Stimulated activated naive CD4-positive, alpha-beta T cell (primary cell): ENCODE results near the gene CERCAM.

Experiments
- DNase-seq, 6 experiments: peaks; one replicate each; lab custom pipeline; 2025; lab: John Stamatoyannopoulos, UW

CERCAM gene

GRCh38 chr9:128456613-128457061, 36.0 kb downstream of the CERCAM start:
- DNase-seq, result peak; percentile 48 to 77 (median 60)

GRCh38 chr9:128457207-128457606, 36.5 kb downstream of the CERCAM start:
- no peak for DNase-seq

DNA sequence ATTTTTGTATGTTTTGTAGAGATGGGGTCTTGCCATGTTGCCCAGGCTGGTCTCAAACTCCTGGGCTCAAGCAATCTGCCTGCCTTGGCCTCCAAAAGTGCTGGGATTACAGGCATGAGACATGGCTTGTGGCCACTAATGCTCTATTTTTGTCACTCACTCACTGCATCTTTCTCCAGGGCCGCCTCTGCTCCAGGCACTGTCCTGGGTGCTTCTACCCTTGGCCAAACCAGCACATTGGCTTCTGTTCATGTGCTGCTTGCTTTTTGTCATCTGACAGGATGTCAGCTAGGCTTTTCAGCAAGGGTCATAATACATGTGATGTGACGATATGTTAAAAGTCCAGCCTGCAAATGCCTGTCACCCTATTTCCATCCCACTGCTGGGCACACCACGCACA, 38.4 kb downstream of the CERCAM start:
- DNase-seq, result no peak

- no peak for DNase-seq
Measured at GRCh38 chr9:128469070-128469469, 48.4 kb downstream of the CERCAM start.

- peak in 2 of 6 experiments; percentile 7 to 15 for DNase-seq
Measured at GRCh38 chr9:128470560-128470959, 49.9 kb downstream of the CERCAM start.

DNA sequence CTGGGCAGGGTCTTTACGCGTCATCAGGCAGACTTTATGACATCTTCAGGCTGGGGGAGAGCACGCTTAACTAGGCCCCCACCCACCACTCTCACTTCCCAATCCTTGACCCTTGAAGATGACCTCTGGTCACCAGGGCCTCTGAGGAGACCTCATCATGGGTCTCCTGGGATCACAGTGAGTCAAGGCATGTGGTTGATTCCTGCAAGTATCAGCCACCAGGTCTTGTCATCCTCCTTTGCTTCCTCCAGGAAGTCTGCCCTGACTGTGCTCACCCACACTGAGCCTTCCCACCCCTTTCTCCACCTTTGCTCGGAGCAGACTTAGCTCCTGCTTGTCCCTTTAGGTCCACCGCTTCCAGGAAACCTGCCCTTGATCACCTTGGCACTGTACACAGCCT, 52.4 kb downstream of the CERCAM start:
- no peak for DNase-seq

DNA sequence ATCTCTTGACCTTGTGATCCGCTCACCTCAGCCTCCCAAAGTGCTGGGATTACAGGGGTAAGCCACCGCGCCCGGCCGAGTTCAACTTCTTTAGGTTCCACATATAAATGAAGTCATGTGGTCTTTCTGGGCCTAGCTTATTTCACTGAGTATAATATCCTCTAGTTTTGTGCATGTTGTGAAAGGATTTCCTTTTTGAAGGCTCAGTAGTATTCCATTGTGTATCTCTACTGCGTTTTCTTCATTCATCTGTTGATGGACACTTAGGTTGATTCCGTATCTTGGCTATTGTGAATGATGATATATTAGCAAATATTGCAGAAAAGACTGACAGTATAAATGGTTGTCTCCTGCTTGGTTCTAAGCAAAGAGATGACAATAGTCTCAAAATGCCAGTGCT, 55.2 kb downstream of the CERCAM start:
- no peak for DNase-seq

DNA sequence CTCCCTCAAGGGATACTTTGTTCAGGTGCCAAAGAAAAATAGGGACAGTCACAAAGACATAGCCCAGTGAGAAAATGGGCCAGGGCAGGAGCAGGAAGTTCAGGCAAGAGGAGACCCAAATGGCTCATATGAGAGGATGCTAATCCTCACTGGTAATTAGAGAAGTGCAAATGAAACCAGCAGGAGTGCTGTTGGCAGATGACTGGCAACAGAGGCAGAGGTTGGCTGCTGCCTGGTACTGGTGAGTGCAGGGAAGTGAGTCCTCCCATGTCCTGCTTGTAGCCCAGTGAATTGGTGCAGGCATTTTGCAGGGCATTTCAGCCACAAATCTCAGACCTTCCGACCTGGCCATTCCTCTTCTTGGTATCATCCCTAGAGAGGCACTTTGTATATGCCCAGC, 58.6 kb downstream of the CERCAM start:
- no peak for DNase-seq

DNA sequence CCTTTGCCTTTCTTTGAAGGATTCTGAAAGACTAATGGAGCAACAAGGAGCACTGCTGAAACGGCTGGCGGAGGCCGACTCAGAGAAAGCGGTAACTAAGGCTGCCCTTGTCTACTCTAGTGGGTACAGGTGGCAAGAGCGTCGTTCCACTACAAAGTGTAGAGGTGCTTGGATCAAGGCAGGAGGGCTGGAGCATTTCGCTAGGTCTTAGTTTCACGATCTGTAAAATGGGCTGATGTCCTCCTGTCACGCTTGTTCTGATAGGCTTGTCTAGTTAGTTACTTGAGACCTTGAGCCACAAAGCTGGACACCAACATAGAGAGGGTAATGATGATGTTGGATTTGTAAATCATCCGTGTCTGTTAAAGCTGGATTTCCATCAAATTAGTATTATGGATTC, 60.9 kb downstream of the CERCAM start:
- DNase-seq, result no peak

GRCh38 chr9:128482186-128482585, 61.5 kb downstream of the CERCAM start:
- DNase-seq, result no peak

- DNase-seq, result no peak
Measured at GRCh38 chr9:128484686-128485413, 64.2 kb downstream of the CERCAM start.

DNA sequence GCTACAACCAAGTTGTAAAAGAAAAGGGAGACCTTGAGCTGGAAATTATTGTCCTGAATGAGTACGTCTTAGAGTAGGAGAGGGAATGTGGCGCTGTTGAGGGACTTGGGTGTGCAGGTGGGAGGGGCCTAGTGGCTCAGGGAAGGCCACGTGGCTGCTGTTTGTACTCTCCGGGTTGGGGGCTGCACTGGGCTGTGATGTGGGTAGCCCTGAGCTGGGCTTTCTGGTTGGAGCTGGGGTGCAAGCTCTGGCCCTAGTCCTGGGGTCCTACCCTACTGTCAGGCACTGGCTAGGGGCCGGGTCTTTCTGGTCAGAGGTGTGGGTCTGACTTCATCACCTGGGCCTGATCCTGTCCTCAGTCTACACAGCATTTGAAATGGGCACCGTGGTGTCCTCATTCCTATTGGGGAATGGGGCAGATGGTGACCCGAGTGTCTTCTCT, 64.8 kb downstream of the CERCAM start:
- DNase-seq, result no peak

GRCh38 chr9:128486201-128486600, 65.5 kb downstream of the CERCAM start:
- no peak for DNase-seq
